Activated CD4-positive, alpha-beta T cell treated with anti-CD3 and anti-CD28 coated beads for 36 hours (primary cell): ENCODE data around the gene GNS. TPM values are rescaled to one million over a fixed set of nuclear protein-coding genes. Genes with fewer than 3 reads are reported as not detected.
"Not testable (repeated sequence)": the region's sequence is repeated elsewhere in the genome, so short reads cannot be mapped to it uniquely, and the experiment has no call there.

Source experiments
- ATAC-seq: fragments of 200-7000 bp; cut with Tn5 transposase; one replicate; pipeline ENCODE4 v1.10.0; 2021; ENCODE audit warnings: mild to moderate bottlenecking, moderate library complexity
- CTCF ChIA-PET: fragments of 350-600 bp; sonication (Branson Sonifier 250); formaldehyde crosslinking; loops from one replicate; lab custom pipeline; 2021; ENCODE audit warnings: antibody characterized with exemption; lab: Charles Lee
- POLR2A ChIA-PET: fragments of 350-600 bp; sonication (Branson Sonifier 250); formaldehyde crosslinking; loops from one replicate; lab custom pipeline; 2021; ENCODE audit warnings: antibody characterized with exemption, inconsistent platforms; lab: Charles Lee
- DNase-seq: peaks from one replicate; pipeline ENCODE4 v3.0.0-alpha.2; 2020
- H3K27ac Mint-ChIP-seq: one replicate; pipeline ENCODE4 v1.8.0; 2021; ENCODE audit warnings: mixed read lengths
- H3K27me3 Mint-ChIP-seq: one replicate; pipeline ENCODE4 v1.8.0; 2021; ENCODE audit warnings: mixed read lengths
- H3K36me3 Mint-ChIP-seq: one replicate; pipeline ENCODE4 v1.8.0; 2021; ENCODE audit warnings: low read depth, mixed read lengths
- H3K4me1 Mint-ChIP-seq: one replicate; pipeline ENCODE4 v1.8.0; 2021; ENCODE audit warnings: mixed read lengths
- H3K4me3 Mint-ChIP-seq: one replicate; pipeline ENCODE4 v1.8.0; 2021; ENCODE audit warnings: mild to moderate bottlenecking, moderate library complexity, mixed read lengths
- H3K9me3 Mint-ChIP-seq: one replicate; pipeline ENCODE4 v1.8.0; 2021; ENCODE audit warnings: low read depth, mixed read lengths
- intact Hi-C, 2 experiments: fragments of 100-400 bp; cut with DNase I in 1 of 2; cut with micrococcal nuclease in 1 of 2; formaldehyde crosslinking; loops; one replicate each; pipeline versions ENCODE4 v1.14.2 to v1.15.1; 2022 to 2024; cut with DNase I, micrococcal nuclease
- total RNA-seq, 2 experiments: library from RNA; stranded (reverse); gene quantifications; one replicate each; pipeline ENCODE4 v1.2.3, GENCODE V29; 2021

Gene GNS
- 10 to 100 TPM; 19.9 to 21.9 TPM for total RNA-seq

DNA sequence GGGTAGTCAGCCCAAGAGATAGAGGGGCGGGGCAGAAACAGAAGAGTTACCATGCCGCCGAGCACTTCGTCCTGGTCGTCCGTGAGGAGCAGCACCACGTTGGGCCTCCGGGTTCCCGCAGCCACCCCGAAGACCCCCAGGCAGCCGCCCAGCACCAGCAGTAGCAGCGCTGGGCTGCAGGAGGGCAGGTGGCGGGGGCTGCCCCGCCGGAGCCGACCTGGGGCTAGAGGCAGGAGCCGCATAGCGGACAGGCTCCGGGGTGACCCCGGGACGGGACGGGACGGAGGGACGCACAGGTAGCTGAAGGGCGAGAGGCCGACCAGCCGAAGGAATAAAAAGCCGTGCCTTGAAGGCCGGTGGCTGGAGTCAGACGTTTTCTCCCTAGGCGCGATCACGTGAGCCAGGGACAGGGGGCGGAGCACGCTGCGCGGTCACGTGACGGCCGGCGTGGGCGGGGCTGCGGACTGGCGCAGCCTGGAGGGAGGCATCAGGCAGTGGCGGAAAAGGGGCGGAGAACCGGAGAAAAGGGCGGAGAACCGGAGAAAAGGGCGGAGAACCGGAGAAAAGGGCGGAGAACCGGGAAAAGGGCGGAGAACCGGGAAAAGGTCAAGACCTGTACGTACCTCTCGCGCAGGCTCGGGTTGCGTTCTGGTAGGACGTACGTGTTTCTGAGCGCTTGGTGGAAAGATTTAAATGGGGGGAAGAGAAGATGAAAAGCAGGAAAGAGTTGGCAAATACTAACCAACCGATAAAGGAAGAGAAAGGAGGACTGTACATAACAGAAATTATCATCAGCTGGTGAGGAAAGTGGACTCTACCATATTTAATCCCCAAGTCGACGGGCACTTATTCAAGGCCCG, at the start of gene GNS:
GNS (minus strand) TSS at position 372 of the 860 bp plus-strand sequence; CDS start at position 242, 130 bp downstream.
- ATAC-seq: peak; percentile 88
- ChIA-PET POLR2A (interaction anchor here (0.5 kb wide), 1 partner anchor 351 kb away, joined by 3 read pairs; no protein-coding TSS in a partner anchor), CTCF (no interaction called here)
- peak; percentile 97 for DNase-seq
- Mint-ChIP-seq H3K4me3 (peak within 1 kb of the TSS; percentile 88), H3K27ac (peak within 1 kb of the TSS; percentile 96), H3K27me3 (no peaks in the 10 kb centered on the region), H3K9me3 (no peaks in the 10 kb centered on the region), H3K36me3 (peaks cover 6% of the 10 kb centered on the region), H3K4me1 (peaks cover 46% of the 10 kb centered on the region)
- intact Hi-C loops: loop anchor here (1.0 to 5.0 kb wide), 9 partner anchors 21 to 1410 kb away; partner anchors contain the start of genes XPOT (in 2 of the 2), KICS2 (in 1 of the 2), LEMD3 (in 1 of the 2) and RASSF3 (in 1 of the 2)

DNA sequence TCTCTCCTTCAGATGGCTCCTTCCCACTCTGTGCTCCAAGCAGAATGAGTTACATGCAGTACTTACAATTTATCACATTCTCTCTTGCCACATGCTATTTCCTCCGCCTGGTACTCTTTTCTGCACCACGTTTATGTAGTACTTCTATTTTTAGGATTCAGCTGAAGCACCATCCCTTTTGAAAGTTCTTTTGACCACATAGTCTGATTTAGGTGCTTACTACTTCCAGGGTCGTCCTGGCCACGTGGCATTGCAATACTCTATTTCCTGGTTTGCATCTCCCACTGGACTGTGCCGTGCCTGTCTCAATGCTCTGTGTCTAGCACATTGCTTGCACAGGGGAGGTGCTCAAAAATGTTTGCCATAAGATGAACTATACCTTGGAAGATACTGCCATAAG, 48.9 kb upstream of the GNS start:
- Mint-ChIP-seq H3K27me3 (peaks cover 40% of the 10 kb centered on the region), H3K4me3 (no peak overlapping the region), H3K27ac (no peak overlapping the region), H3K4me1 (peaks cover 2% of the 10 kb centered on the region), H3K9me3 (no peaks in the 10 kb centered on the region), H3K36me3 (no peaks in the 10 kb centered on the region)
- CTCF ChIA-PET: interaction anchor here (1.1 kb wide), 1 partner anchor 11 kb away, joined by 3 read pairs; no protein-coding TSS in a partner anchor
- POLR2A ChIA-PET: no interaction called here
- DNase-seq (no peak), ATAC-seq (no peak)
- intact Hi-C loops: no loop called here

DNA sequence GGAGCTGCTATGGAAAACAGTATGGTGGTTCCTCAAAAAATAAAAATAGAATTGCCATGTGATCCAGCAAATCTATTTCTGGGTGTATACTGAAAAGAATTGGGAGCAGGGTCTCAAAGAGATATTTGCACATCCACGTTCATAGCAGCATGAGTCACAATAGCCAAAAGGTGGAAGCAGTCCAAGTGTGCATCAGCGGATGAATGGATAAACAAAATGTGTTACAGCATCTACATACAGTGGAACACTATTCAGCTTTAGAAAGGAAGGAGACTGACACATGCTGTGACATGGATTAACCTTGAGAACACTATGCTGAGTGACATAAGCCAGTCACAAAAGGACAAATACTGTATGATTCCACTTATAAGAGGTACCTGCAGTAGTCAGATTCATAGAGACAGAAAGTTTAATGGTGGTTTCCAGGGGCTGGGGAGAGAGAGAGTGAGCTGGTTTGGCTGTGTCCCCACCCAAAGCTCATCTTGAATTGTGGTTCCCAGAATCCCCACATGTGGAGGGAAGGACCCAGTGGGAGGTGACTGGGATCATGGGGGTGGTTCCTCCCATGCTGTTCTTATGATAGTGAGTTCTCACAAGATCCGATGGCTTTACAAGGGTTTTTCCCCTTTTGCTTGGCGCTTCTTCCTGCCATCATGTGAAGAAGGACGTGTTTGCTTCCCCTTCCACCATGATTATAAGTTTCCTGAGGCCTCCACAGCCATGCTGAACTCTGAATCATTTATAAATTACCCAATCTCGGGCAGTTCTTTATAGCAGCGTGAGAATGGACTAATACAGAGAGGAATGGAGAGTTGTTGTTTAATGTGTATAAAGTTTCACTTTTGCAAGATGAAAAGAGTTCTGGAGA, 47.6 kb upstream of the GNS start:
- no peak overlapping the region for H3K4me3 Mint-ChIP-seq
- H3K4me1 Mint-ChIP-seq: peaks cover 2% of the 10 kb centered on the region
- intact Hi-C loops: no loop called here
- H3K9me3 Mint-ChIP-seq: no peaks in the 10 kb centered on the region
- CTCF ChIA-PET: interaction anchor here (0.6 to 2.4 kb wide), 6 partner anchors 10 to 131 kb away, joined by 3 to 12 read pairs (median 3); no protein-coding TSS in a partner anchor
- no peaks in the 10 kb centered on the region for H3K36me3 Mint-ChIP-seq
- POLR2A ChIA-PET: no interaction called here
- H3K27me3 Mint-ChIP-seq: peaks cover 43% of the 10 kb centered on the region
- no peak for DNase-seq
- no peak overlapping the region for H3K27ac Mint-ChIP-seq
- no peak for ATAC-seq

DNA sequence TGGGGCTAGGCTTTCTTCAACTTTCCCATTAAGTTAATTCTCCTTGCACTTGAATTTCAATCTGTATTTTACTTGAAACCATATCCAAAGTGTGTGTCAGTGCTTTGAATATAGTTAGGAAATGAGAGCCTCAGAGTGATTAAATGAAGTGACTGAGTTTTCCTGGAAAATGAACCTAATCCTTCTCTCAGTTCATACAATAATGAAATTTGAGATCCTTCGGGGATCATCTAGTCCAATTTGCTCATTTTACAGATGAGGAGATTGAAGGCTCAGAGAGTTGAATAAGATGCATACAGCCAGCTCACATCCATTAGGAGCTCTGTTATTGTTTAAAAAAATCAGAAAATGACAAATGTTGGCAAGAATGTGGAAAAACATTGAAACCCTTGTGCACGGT, 47.0 kb upstream of the GNS start:
- ChIA-PET POLR2A (no interaction called here), CTCF (interaction anchor here (0.6 to 2.4 kb wide), 5 partner anchors 10 to 132 kb away, joined by 3 to 12 read pairs (median 3); no protein-coding TSS in a partner anchor)
- Mint-ChIP-seq H3K4me1 (peaks cover 2% of the 10 kb centered on the region), H3K27ac (no peak overlapping the region), H3K4me3 (no peak overlapping the region), H3K36me3 (no peaks in the 10 kb centered on the region), H3K27me3 (peaks cover 45% of the 10 kb centered on the region), H3K9me3 (no peaks in the 10 kb centered on the region)
- intact Hi-C loops: no loop called here
- DNase-seq: no peak
- no peak for ATAC-seq

DNA sequence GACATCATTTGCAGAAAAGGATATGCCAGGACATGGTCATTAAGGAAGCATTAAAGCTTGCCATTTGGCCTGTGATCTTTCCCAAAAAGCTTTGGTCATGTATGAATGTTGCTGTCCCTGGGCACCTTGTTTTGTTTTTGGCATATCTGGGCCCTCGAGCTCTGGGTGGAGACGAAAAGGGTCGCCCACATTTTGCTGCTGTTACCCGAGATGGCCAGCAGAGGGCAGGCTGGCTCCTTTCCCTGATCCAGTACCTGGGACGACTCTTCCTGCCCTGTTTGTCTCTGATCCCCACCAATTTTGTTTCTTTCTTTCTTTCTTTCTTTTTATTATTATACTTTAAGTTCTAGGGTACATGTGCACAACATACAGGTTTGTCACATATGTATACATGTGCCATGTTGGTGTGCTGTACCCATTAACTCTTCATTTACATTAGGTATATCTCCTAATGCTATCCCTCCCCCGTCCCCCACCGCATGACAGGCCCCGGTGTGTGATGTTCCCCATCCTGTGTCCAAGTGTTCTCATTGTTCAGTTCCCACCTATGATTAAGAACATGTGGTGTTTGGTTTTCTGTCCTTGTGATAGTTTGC, 43.1 kb upstream of the GNS start:
- H3K4me1 Mint-ChIP-seq, H3K27ac Mint-ChIP-seq, H3K9me3 Mint-ChIP-seq, H3K4me3 Mint-ChIP-seq, H3K36me3 Mint-ChIP-seq, POLR2A ChIA-PET: not testable (repeated sequence)
- peak; percentile 75 for DNase-seq
- peaks cover 35% of the 10 kb centered on the region for H3K27me3 Mint-ChIP-seq
- CTCF ChIA-PET: interaction anchor here (0.5 to 2.3 kb wide), 33 partner anchors 8 to 491 kb away, joined by 3 to 14 read pairs (median 4); partner anchors contain the start of gene WIF1
- ATAC-seq: peak; percentile 44
- intact Hi-C loops: loop anchor here (1.0 to 5.0 kb wide), 3 partner anchors 320 to 430 kb away; partner anchors contain the start of gene WIF1 (in 1 of the 2)

DNA sequence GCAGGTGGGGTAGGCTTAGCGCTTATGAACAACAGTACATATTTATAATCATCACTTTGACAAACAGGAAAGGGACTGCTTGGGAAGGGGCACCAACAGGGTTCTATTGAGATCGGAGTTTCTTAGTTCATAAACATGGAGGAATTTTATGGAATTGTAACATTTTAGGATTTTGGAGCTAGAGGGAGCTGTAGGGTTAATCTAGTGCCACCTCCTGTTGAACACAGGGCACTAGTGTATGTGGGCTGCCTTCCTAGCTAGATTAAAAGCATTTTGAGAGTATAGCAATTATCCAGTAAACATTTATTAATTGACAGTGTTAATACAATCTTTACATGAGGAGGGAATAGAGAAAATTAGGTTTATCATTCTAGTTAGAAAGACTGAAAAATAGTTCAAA, 42.2 kb upstream of the GNS start:
- DNase-seq (no peak), ATAC-seq (no peak)
- CTCF ChIA-PET: interaction anchor here (0.5 to 2.3 kb wide), 24 partner anchors 9 to 492 kb away, joined by 3 to 14 read pairs (median 4); partner anchors contain the start of gene WIF1
- POLR2A ChIA-PET: no interaction called here
- Mint-ChIP-seq H3K9me3 (no peaks in the 10 kb centered on the region), H3K4me1 (no peaks in the 10 kb centered on the region), H3K4me3 (no peak overlapping the region), H3K27me3 (peaks cover 31% of the 10 kb centered on the region), H3K36me3 (no peaks in the 10 kb centered on the region), H3K27ac (no peak overlapping the region)
- intact Hi-C loops: loop anchor here (5.0 kb wide), 2 partner anchors 321 to 431 kb away; partner anchors contain the start of gene WIF1 (in 1 of the 2)

DNA sequence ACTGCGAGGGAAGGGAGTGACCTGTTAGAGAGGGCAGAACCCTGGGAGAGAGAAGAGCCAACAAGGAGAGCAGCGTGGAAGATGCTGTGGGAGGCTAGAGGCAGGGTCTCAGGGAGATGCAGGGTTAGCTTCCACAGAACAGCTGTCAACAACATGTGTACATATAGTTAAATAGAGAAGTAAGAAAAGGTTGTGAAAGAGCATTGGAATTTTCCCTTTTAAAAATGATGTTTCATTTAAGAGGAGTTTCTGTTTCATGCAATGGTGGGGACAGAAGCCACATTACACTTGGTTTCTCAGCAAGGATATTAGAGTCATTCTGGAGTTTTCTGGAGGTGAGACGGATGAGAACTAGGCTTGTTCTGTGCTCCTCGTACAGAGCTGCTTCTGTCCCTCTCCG, 41.4 kb upstream of the GNS start:
- no peaks in the 10 kb centered on the region for H3K36me3 Mint-ChIP-seq
- ATAC-seq (no peak), DNase-seq (no peak)
- H3K4me3 Mint-ChIP-seq: no peak overlapping the region
- no peak overlapping the region for H3K27ac Mint-ChIP-seq
- H3K27me3 Mint-ChIP-seq: peaks cover 27% of the 10 kb centered on the region
- intact Hi-C loops: loop anchor here (5.0 kb wide), 2 partner anchors 322 to 432 kb away; partner anchors contain the start of gene WIF1 (in 1 of the 2)
- ChIA-PET POLR2A (no interaction called here), CTCF (interaction anchor here (0.6 to 2.3 kb wide), 3 partner anchors 19 to 1117 kb away, joined by 3 to 14 read pairs (median 11); partner anchors contain the start of gene WIF1)
- no peaks in the 10 kb centered on the region for H3K9me3 Mint-ChIP-seq
- no peaks in the 10 kb centered on the region for H3K4me1 Mint-ChIP-seq

DNA sequence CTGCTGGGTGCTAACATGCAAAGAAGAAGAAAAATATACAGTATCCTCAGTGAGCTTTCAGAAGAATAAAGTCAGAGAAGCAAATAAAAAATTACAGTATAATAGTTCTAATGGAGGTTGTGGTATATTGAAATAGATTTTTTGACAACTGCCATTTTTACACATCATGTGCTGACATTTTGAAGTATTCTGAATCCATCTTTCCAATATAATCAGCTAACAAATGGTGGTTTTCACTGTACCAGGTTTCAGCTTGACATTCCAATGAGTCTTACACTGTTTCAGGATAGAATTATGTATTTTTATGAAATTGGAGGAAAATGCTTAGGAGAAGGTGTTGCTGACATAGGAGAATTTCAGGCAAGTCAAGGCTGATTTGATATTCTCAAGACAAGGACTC, 39.0 kb upstream of the GNS start:
- no peak for DNase-seq
- Mint-ChIP-seq H3K36me3 (no peaks in the 10 kb centered on the region), H3K9me3 (no peaks in the 10 kb centered on the region), H3K4me3 (no peak overlapping the region), H3K4me1 (no peaks in the 10 kb centered on the region), H3K27ac (no peak overlapping the region), H3K27me3 (peaks cover 18% of the 10 kb centered on the region)
- ATAC-seq: no peak
- POLR2A ChIA-PET: interaction anchor here (0.6 kb wide), 1 partner anchor 48 kb away, joined by 4 read pairs; no protein-coding TSS in a partner anchor
- intact Hi-C loops: loop anchor here in 1 of 2 experiments (5.0 kb wide), 1 partner anchor 94 kb away; no protein-coding TSS in a partner anchor
- CTCF ChIA-PET: interaction anchor here (0.7 to 3.6 kb wide), 4 partner anchors 11 to 251 kb away, joined by 3 to 35 read pairs (median 4); no protein-coding TSS in a partner anchor

DNA sequence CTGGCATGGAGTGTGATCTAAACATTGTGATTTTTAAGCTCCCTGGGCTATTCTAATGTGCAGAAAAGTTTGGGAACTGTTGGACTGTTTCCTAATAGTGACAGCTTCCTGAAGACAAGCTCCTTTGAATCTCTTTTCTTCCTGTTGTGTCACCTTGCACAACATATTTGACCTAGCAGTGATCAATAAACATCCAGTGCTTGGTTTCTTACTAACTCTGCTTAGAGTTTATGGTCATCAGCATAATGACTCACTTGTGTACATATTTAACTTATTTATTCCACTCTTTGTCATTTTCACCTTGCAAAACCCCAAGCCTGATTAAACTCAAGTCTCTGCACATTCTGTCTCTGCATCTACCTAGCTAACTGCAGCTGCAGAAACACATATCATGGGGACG, 38.0 kb upstream of the GNS start:
- no peaks in the 10 kb centered on the region for H3K4me1 Mint-ChIP-seq
- H3K9me3 Mint-ChIP-seq: no peaks in the 10 kb centered on the region
- ATAC-seq (no peak), DNase-seq (no peak)
- H3K27me3 Mint-ChIP-seq: peaks cover 16% of the 10 kb centered on the region
- ChIA-PET CTCF (interaction anchor here (0.6 to 3.6 kb wide), 14 partner anchors 9 to 559 kb away, joined by 3 to 35 read pairs (median 4); no protein-coding TSS in a partner anchor), POLR2A (no interaction called here)
- H3K36me3 Mint-ChIP-seq: no peaks in the 10 kb centered on the region
- intact Hi-C loops: loop anchor here in 1 of 2 experiments (2.0 to 5.0 kb wide), 2 partner anchors 95 to 326 kb away; no protein-coding TSS in a partner anchor
- no peak overlapping the region for H3K4me3 Mint-ChIP-seq
- H3K27ac Mint-ChIP-seq: no peak overlapping the region

DNA sequence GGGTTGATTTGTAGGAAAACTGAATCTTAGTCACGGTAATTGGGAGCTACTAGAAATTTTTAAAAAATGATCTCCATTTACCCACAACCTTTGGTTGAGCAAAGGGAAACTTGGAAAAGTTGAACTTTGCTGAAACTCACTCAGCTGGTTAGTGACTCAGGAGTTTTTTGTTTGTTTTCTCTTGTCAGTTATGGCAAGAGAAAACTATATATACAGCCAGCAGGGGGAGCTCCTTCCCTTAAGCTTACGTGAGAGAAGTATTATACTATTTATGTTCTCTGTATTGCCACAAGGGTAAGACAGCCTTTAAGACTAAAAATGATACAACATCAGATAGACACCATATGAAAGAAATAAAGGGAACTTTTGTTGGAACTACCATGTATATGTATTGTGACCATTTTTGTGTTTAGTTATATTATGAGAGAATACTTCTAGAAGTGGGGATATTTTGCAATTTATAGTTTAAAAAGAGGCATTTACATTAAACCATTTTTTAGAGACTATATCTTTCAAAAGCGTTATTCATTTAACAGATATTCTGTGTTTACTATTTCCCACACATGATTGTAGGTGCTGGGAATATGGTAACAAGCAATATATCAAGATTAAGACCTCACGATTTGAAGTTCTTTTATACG, 37.1 kb upstream of the GNS start:
- CTCF ChIA-PET: interaction anchor here (0.6 to 3.6 kb wide), 38 partner anchors 9 to 558 kb away, joined by 3 to 35 read pairs (median 4); partner anchors contain the start of gene TBC1D30
- H3K27ac Mint-ChIP-seq: no peak overlapping the region
- intact Hi-C loops: loop anchor here in 1 of 2 experiments (2.0 to 5.0 kb wide), 2 partner anchors 96 to 326 kb away; no protein-coding TSS in a partner anchor

More for the DNA sequence above, 37.1 kb upstream of the GNS start:
- Mint-ChIP-seq H3K36me3 (no peaks in the 10 kb centered on the region), H3K4me1 (no peaks in the 10 kb centered on the region), H3K9me3 (no peaks in the 10 kb centered on the region), H3K27me3 (peaks cover 14% of the 10 kb centered on the region), H3K4me3 (no peak overlapping the region)
- ATAC-seq (peak; percentile 91), DNase-seq (peak; percentile 75)
- POLR2A ChIA-PET: no interaction called here
